Activated naive CD8-positive, alpha-beta T cell (primary cell): ENCODE measurements around the gene ATP2B3.

Source experiments
- H3K27ac Mint-ChIP-seq: one replicate; pipeline ENCODE4 v1.8.0; 2021; ENCODE audit warnings: mixed read lengths
- H3K27me3 Mint-ChIP-seq: one replicate; pipeline ENCODE4 v1.8.0; 2021; ENCODE audit warnings: mixed read lengths
- H3K36me3 Mint-ChIP-seq: one replicate; pipeline ENCODE4 v1.8.0; 2021; ENCODE audit warnings: mixed read lengths
- H3K4me1 Mint-ChIP-seq: one replicate; pipeline ENCODE4 v1.8.0; 2021; ENCODE audit warnings: low read depth, mixed read lengths
- H3K4me3 Mint-ChIP-seq: one replicate; pipeline ENCODE4 v1.8.0; 2021; ENCODE audit warnings: mild to moderate bottlenecking, mixed read lengths
- H3K9me3 Mint-ChIP-seq: one replicate; pipeline ENCODE4 v1.8.0; 2021; ENCODE audit warnings: low read depth, mixed read lengths

ATP2B3 gene

GRCh38 chrX:153556767-153557166 lies 39.3 kb downstream of the ATP2B3 start:
- no peaks in the 10 kb centered on the region for H3K36me3 Mint-ChIP-seq
- H3K27ac Mint-ChIP-seq = no peak overlapping the region
- H3K4me3 Mint-ChIP-seq = no peak overlapping the region
- peaks cover 2% of the 10 kb centered on the region for H3K4me1 Mint-ChIP-seq
- no peaks in the 10 kb centered on the region for H3K9me3 Mint-ChIP-seq
- H3K27me3 Mint-ChIP-seq = no peaks in the 10 kb centered on the region

GRCh38 chrX:153557618-153558355 lies 40.3 kb downstream of the ATP2B3 start:
- Mint-ChIP-seq H3K4me3 (no peak overlapping the region), H3K27me3 (no peaks in the 10 kb centered on the region), H3K4me1 (peaks cover 2% of the 10 kb centered on the region), H3K27ac (no peak overlapping the region), H3K36me3 (no peaks in the 10 kb centered on the region), H3K9me3 (no peaks in the 10 kb centered on the region)

DNA sequence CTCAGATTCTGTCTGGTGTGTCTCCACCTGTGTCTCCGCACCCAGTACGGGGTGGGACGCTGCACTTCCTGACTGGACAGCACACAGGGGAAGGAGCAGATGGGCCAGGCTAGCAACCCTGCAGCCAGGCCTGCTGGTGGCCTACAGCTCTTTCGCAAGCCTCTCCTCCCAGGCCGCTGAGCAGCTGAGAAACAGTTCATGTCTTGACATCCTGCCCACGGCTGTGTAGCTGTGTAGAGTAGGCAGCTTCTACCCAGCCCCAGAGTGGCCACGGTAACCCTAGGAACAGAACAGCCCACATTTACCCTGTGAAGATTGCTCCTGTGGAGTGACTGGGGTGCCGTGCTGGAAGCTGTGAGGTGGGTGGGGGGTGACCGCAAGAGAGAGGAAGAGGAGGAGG lies 42.6 kb downstream of the ATP2B3 start:
- H3K27me3 Mint-ChIP-seq = no peaks in the 10 kb centered on the region
- no peaks in the 10 kb centered on the region for H3K36me3 Mint-ChIP-seq
- H3K4me3 Mint-ChIP-seq = no peak overlapping the region
- H3K4me1 Mint-ChIP-seq = peaks cover 2% of the 10 kb centered on the region
- H3K27ac Mint-ChIP-seq = no peak overlapping the region
- H3K9me3 Mint-ChIP-seq = no peaks in the 10 kb centered on the region

GRCh38 chrX:153560466-153560865 lies 43.0 kb downstream of the ATP2B3 start:
- Mint-ChIP-seq H3K27me3 (no peaks in the 10 kb centered on the region), H3K4me1 (peaks cover 2% of the 10 kb centered on the region), H3K9me3 (no peaks in the 10 kb centered on the region), H3K4me3 (no peak overlapping the region), H3K27ac (no peak overlapping the region), H3K36me3 (no peaks in the 10 kb centered on the region)

DNA sequence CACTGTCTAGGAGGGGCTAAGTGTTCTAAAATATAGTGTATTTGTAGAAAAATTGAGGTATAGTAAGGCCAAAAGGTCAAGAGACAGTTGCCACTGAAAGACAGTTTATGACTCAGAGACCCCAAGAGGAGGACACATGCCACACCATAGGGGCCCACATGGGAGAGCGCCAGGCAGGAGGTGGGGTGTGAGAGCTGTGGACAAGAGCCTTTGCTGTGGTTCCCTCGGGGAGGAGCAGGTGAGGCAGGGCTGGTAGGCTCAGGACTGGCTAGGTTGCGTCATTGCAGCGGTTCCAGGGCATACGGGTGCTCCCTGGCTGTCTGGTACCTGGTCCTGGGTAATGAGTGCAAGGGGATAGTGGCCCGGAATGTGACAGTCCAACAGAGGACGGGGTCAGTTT lies 43.9 kb downstream of the ATP2B3 start:
- H3K27me3 Mint-ChIP-seq = no peaks in the 10 kb centered on the region
- H3K36me3 Mint-ChIP-seq = no peaks in the 10 kb centered on the region
- H3K4me3 Mint-ChIP-seq = no peak overlapping the region
- no peak overlapping the region for H3K27ac Mint-ChIP-seq
- H3K9me3 Mint-ChIP-seq = no peaks in the 10 kb centered on the region
- H3K4me1 Mint-ChIP-seq = peaks cover 2% of the 10 kb centered on the region

GRCh38 chrX:153562546-153562945 lies 45.1 kb downstream of the ATP2B3 start:
- Mint-ChIP-seq H3K9me3 (no peaks in the 10 kb centered on the region), H3K27ac (no peak overlapping the region), H3K4me3 (no peak overlapping the region), H3K4me1 (peaks cover 2% of the 10 kb centered on the region), H3K27me3 (no peaks in the 10 kb centered on the region), H3K36me3 (no peaks in the 10 kb centered on the region)

- no peak overlapping the region for H3K27ac Mint-ChIP-seq
- H3K4me1 Mint-ChIP-seq = no peaks in the 10 kb centered on the region
- H3K9me3 Mint-ChIP-seq = no peaks in the 10 kb centered on the region
- H3K36me3 Mint-ChIP-seq = no peaks in the 10 kb centered on the region
- no peak overlapping the region for H3K4me3 Mint-ChIP-seq
- H3K27me3 Mint-ChIP-seq = no peaks in the 10 kb centered on the region
These were observed 46.7 kb downstream of the ATP2B3 start for GRCh38 chrX:153564047-153564606.

DNA sequence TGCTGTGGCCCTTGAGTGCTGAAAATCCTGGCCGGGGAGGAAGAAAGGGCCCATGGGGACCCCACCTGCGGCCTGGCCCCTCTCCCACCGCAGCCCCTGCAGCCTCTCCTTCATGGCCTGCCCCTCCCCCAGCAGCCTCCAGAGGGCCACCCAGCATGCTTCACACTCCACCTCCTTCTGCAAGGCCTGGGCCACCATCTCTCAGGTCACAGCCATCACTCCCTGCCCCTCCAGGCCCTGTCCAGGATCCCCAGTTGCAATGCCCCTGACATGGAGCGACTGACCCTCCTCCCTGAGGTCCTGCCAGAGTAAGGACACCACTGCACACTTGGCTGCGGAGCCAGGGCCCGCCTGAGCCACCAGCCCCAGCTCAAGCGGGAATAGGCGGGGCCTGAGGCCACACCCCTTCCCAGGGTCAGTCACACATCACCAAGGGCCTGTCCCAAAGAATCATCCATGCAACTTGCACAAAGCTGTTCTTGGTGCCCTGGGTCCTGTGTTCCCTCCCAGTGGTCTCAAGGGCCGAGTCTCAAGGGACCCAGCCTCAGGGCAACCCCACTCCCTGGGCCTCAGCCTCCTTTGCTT lies 48.6 kb downstream of the ATP2B3 start:
- Mint-ChIP-seq H3K4me1 (peaks cover under 1% of the 10 kb centered on the region), H3K27me3 (no peaks in the 10 kb centered on the region), H3K9me3 (no peaks in the 10 kb centered on the region), H3K27ac (no peak overlapping the region), H3K4me3 (no peak overlapping the region), H3K36me3 (no peaks in the 10 kb centered on the region)

DNA sequence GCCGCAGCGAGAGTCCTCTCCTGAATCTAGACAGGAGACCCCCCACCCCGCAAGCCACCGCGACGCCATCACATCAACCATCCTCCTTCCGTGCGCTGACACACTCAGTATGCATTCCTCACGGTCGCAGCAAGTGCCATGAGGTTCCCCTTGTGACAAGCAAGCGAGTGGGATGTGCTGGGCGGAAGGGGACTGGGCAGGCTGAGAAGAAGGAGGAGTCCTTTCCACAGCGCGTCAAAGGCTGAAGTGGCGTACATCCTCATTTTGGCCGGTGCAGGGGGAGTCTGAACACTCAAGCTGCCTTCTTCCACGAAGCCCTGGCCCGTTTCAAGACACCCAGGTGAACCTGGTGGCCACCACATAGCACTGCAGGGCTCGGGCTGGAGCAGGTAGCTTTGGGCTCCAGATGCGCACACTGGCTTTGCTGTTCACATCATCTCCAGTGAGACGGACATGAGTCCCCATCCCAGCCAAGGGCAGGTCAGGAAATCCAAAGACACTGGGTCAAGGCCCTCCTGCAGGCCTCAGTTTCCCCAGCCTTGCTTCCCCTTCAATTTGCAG lies 51.1 kb downstream of the ATP2B3 start:
- Mint-ChIP-seq H3K4me3 (no peak overlapping the region), H3K4me1 (peaks cover 4% of the 10 kb centered on the region), H3K36me3 (no peaks in the 10 kb centered on the region), H3K9me3 (no peaks in the 10 kb centered on the region), H3K27ac (no peak overlapping the region), H3K27me3 (no peaks in the 10 kb centered on the region)

GRCh38 chrX:153569475-153569874 lies 52.0 kb downstream of the ATP2B3 start:
- Mint-ChIP-seq H3K4me3 (no peak overlapping the region), H3K4me1 (peaks cover 4% of the 10 kb centered on the region), H3K27ac (no peak overlapping the region), H3K27me3 (no peaks in the 10 kb centered on the region), H3K9me3 (no peaks in the 10 kb centered on the region), H3K36me3 (no peaks in the 10 kb centered on the region)

- Mint-ChIP-seq H3K27me3 (no peaks in the 10 kb centered on the region), H3K4me3 (no peak overlapping the region), H3K36me3 (no peaks in the 10 kb centered on the region), H3K27ac (no peak overlapping the region), H3K4me1 (peaks cover 4% of the 10 kb centered on the region), H3K9me3 (no peaks in the 10 kb centered on the region)
These were observed 54.1 kb downstream of the ATP2B3 start for GRCh38 chrX:153571534-153571908.

DNA sequence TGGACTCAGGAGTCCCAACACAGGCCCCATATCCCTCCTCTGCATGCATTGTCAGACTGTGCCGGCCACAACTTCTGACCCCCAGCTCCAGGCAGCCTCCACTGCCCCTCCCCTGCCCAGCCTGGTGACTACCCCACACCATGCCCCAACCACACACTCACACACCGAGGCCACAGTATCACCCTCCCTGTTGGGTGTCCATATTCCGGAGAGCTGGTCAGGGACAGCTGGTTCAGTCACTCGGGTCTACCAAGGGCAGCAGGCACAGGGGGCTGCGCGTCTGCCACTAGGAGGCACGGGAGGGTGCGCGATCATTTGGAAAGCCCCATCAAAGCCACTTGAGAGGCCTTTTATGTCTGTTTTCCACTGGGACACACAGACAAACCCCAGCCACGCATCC lies 55.2 kb downstream of the ATP2B3 start:
- Mint-ChIP-seq H3K27me3 (no peaks in the 10 kb centered on the region), H3K4me1 (peaks cover 4% of the 10 kb centered on the region), H3K4me3 (no peak overlapping the region), H3K27ac (no peak overlapping the region), H3K36me3 (no peaks in the 10 kb centered on the region), H3K9me3 (no peaks in the 10 kb centered on the region)

GRCh38 chrX:153573984-153574383 lies 56.5 kb downstream of the ATP2B3 start:
- H3K9me3 Mint-ChIP-seq = no peaks in the 10 kb centered on the region
- H3K4me1 Mint-ChIP-seq = peaks cover 4% of the 10 kb centered on the region
- no peak overlapping the region for H3K27ac Mint-ChIP-seq
- no peaks in the 10 kb centered on the region for H3K27me3 Mint-ChIP-seq
- no peak overlapping the region for H3K4me3 Mint-ChIP-seq
- H3K36me3 Mint-ChIP-seq = no peaks in the 10 kb centered on the region

DNA sequence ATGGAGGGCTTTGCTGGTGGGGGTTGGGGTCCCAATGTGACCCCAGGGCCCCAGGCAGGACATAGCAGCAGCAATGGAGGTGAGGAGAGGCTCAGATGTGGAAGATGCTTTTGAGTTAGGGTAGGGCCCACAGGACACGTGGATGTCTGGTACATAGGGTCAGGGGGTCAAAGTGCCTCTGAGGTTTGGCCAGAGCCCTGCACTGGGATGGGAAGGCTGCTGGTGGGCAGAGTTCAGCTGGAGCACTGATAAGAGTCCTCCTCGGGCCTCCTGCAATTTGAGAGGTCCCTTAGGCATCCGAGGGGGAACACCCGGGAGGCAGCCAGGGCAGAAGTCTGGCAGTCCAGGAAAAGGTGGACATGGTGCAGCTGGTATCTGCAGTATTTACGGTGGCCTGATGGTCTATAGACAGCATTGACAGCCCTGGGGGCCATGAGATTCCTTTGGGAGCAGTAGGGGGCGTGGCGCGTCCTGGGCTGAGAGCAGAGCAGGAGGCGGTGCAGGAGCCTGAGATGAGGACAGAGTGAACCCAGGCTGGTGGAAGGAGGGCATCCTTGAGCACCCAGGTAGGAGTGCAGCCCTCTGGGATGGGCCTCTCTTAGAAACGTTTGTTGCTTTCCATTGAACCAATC lies 58.9 kb downstream of the ATP2B3 start:
- H3K4me1 Mint-ChIP-seq = peaks cover 9% of the 10 kb centered on the region
- H3K27me3 Mint-ChIP-seq = no peaks in the 10 kb centered on the region
- H3K27ac Mint-ChIP-seq = no peak overlapping the region
- no peaks in the 10 kb centered on the region for H3K9me3 Mint-ChIP-seq
- H3K4me3 Mint-ChIP-seq = no peak overlapping the region
- no peaks in the 10 kb centered on the region for H3K36me3 Mint-ChIP-seq

- Mint-ChIP-seq H3K27me3 (no peaks in the 10 kb centered on the region), H3K4me3 (no peak overlapping the region), H3K36me3 (no peaks in the 10 kb centered on the region), H3K9me3 (no peaks in the 10 kb centered on the region), H3K4me1 (peaks cover 7% of the 10 kb centered on the region), H3K27ac (no peak overlapping the region)
These were observed 59.5 kb downstream of the ATP2B3 start for GRCh38 chrX:153576961-153577360.
